DOHH2 (cell line): ENCODE results near the gene IRS1.

Source experiments
- CTCF ChIP-seq: fragments of 200-600 bp; sonication (generic); IDR thresholded peaks from one replicate; pipeline ENCODE4 v1.5.1; 2014; ENCODE audit warnings: antibody characterized with exemption, mild to moderate bottlenecking, low read depth, low read length; ENCODE audit not compliant: poor library complexity, severe bottlenecking
- EZH2phosphoT487 ChIP-seq: fragments of 200-600 bp; sonication (generic); IDR thresholded peaks from 2 replicates; pipeline ENCODE4 v1.6.1; 2017; ENCODE audit warnings: borderline replicate concordance, mild to moderate bottlenecking, antibody characterized with exemption, low read length, moderate library complexity, mixed read lengths

- TF ChIP-seq CTCF (no peak), EZH2phosphoT487 (no peak)
Observed at GRCh38 chr2:226699321-226699720, 100.3 kb downstream of the IRS1 start.
